Activated CD4-positive, alpha-beta memory T cell treated with anti-CD3 and anti-CD28 coated beads for 36 hours (primary cell): Measurements from ENCODE around the gene ZFYVE26. TPM values are rescaled to one million over a fixed set of nuclear protein-coding genes. Genes with fewer than 3 reads are reported as not detected.
"Not testable (repeated sequence)": the region's sequence is repeated elsewhere in the genome, so short reads cannot be mapped to it uniquely, and the experiment has no call there.

Experiments
- CTCF ChIA-PET: fragments of 350-600 bp; sonication (Branson Sonifier 250); formaldehyde crosslinking; loops from one replicate; lab custom pipeline; 2021; ENCODE audit warnings: antibody characterized with exemption, inconsistent platforms; lab: Charles Lee
- POLR2A ChIA-PET: fragments of 350-600 bp; sonication (Branson Sonifier 250); formaldehyde crosslinking; loops from one replicate; lab custom pipeline; 2021; ENCODE audit warnings: antibody characterized with exemption; lab: Charles Lee
- DNase-seq: peaks from one replicate; pipeline ENCODE4 v3.0.0-alpha.2; 2020
- H3K27ac Mint-ChIP-seq: one replicate; pipeline ENCODE4 v1.8.0; 2021; ENCODE audit warnings: mixed read lengths
- H3K27me3 Mint-ChIP-seq: one replicate; pipeline ENCODE4 v1.8.0; 2021; ENCODE audit warnings: mixed read lengths
- H3K36me3 Mint-ChIP-seq: one replicate; pipeline ENCODE4 v1.8.0; 2021; ENCODE audit warnings: mixed read lengths
- H3K4me1 Mint-ChIP-seq: one replicate; pipeline ENCODE4 v1.8.0; 2021; ENCODE audit warnings: low read depth, mixed read lengths
- H3K4me3 Mint-ChIP-seq: one replicate; pipeline ENCODE4 v1.8.0; 2021; ENCODE audit warnings: mild to moderate bottlenecking, mixed read lengths
- H3K9me3 Mint-ChIP-seq: one replicate; pipeline ENCODE4 v1.8.0; 2021; ENCODE audit warnings: mixed read lengths
- intact Hi-C: fragments of 100-400 bp; cut with micrococcal nuclease; formaldehyde crosslinking; loops from one replicate; pipeline ENCODE4 v1.15.1; 2023
- total RNA-seq, 2 experiments: library from RNA; stranded (reverse); gene quantifications; one replicate each; pipeline ENCODE4 v1.2.3, GENCODE V29; 2021

Gene ZFYVE26
- total RNA-seq, 2 experiments from 2014 or later, result 12.5 to 12.6 TPM

GRCh38 chr14:67719866-67720265 is 96.5 kb downstream of the ZFYVE26 start:
- CTCF ChIA-PET, result interaction anchor here (1.2 kb wide), 1 partner anchor 15 kb away, joined by 5 read pairs; no protein-coding TSS in a partner anchor
- Mint-ChIP-seq H3K9me3 (no peaks in the 10 kb centered on the region), H3K4me1 (peaks cover 7% of the 10 kb centered on the region), H3K27ac (no peak overlapping the region), H3K4me3 (no peak overlapping the region), H3K27me3 (peaks cover 28% of the 10 kb centered on the region), H3K36me3 (no peaks in the 10 kb centered on the region)
- POLR2A ChIA-PET, result no interaction called here
- intact Hi-C loops, result no loop called here
- no peak for DNase-seq

- DNase-seq, POLR2A ChIA-PET, H3K4me3 Mint-ChIP-seq, H3K4me1 Mint-ChIP-seq, H3K9me3 Mint-ChIP-seq, H3K27ac Mint-ChIP-seq, H3K36me3 Mint-ChIP-seq, intact Hi-C loops: not testable (repeated sequence)
- H3K27me3 Mint-ChIP-seq, result peaks cover 25% of the 10 kb centered on the region
- CTCF ChIA-PET, result interaction anchor here (0.6 to 1.2 kb wide), 3 partner anchors 15 to 283 kb away, joined by 3 to 5 read pairs (median 3); no protein-coding TSS in a partner anchor
Observed at GRCh38 chr14:67719385-67719784, 97.0 kb downstream of the ZFYVE26 start.

- H3K27ac Mint-ChIP-seq, result no peak overlapping the region
- peaks cover 15% of the 10 kb centered on the region for H3K27me3 Mint-ChIP-seq
- ChIA-PET POLR2A (no interaction called here), CTCF (interaction anchor here (0.9 kb wide), 1 partner anchor 147 kb away, joined by 3 read pairs; no protein-coding TSS in a partner anchor)
- H3K4me1 Mint-ChIP-seq, result peaks cover 7% of the 10 kb centered on the region
- no peaks in the 10 kb centered on the region for H3K9me3 Mint-ChIP-seq
- no peak overlapping the region for H3K4me3 Mint-ChIP-seq
- intact Hi-C loops, result no loop called here
- DNase-seq, result no peak
- no peaks in the 10 kb centered on the region for H3K36me3 Mint-ChIP-seq
Observed at GRCh38 chr14:67718265-67718664, 98.1 kb downstream of the ZFYVE26 start.

GRCh38 chr14:67717048-67717447 is 99.3 kb downstream of the ZFYVE26 start:
- ChIA-PET POLR2A (no interaction called here), CTCF (interaction anchor here (1.4 kb wide), 1 partner anchor 13 kb away, joined by 5 read pairs; no protein-coding TSS in a partner anchor)
- Mint-ChIP-seq H3K27me3 (peaks cover 6% of the 10 kb centered on the region), H3K27ac (no peak overlapping the region), H3K9me3 (no peaks in the 10 kb centered on the region), H3K4me3 (no peak overlapping the region), H3K4me1 (peaks cover 3% of the 10 kb centered on the region), H3K36me3 (no peaks in the 10 kb centered on the region)
- DNase-seq, result no peak
- intact Hi-C loops, result no loop called here

- H3K9me3 Mint-ChIP-seq, result peaks cover 18% of the 10 kb centered on the region
- DNase-seq, result no peak
- H3K4me1 Mint-ChIP-seq, result no peaks in the 10 kb centered on the region
- no peak overlapping the region for H3K4me3 Mint-ChIP-seq
- ChIA-PET CTCF (interaction anchor here (1.2 kb wide), 1 partner anchor 126 kb away, joined by 3 read pairs; no protein-coding TSS in a partner anchor), POLR2A (no interaction called here)
- H3K36me3 Mint-ChIP-seq, result peaks cover 1% of the 10 kb centered on the region
- H3K27ac Mint-ChIP-seq, result no peak overlapping the region
- H3K27me3 Mint-ChIP-seq, result no peaks in the 10 kb centered on the region
- intact Hi-C loops, result no loop called here
Observed at GRCh38 chr14:67710209-67710608, 106.2 kb downstream of the ZFYVE26 start.

GRCh38 chr14:67709796-67710195 is 106.6 kb downstream of the ZFYVE26 start:
- H3K4me3 Mint-ChIP-seq, CTCF ChIA-PET, POLR2A ChIA-PET, H3K4me1 Mint-ChIP-seq, H3K27me3 Mint-ChIP-seq, H3K36me3 Mint-ChIP-seq, DNase-seq, H3K27ac Mint-ChIP-seq, intact Hi-C loops: not testable (repeated sequence)
- H3K9me3 Mint-ChIP-seq, result peaks cover 18% of the 10 kb centered on the region

- H3K4me3 Mint-ChIP-seq, DNase-seq, H3K4me1 Mint-ChIP-seq, H3K27ac Mint-ChIP-seq, H3K27me3 Mint-ChIP-seq, H3K36me3 Mint-ChIP-seq, POLR2A ChIA-PET, intact Hi-C loops, CTCF ChIA-PET: not testable (repeated sequence)
- peaks cover 18% of the 10 kb centered on the region for H3K9me3 Mint-ChIP-seq
Observed at GRCh38 chr14:67709346-67709745, 107.0 kb downstream of the ZFYVE26 start.

- intact Hi-C loops, result no loop called here
- Mint-ChIP-seq H3K9me3 (peaks cover 14% of the 10 kb centered on the region), H3K4me3 (no peak overlapping the region), H3K27ac (no peak overlapping the region), H3K36me3 (no peaks in the 10 kb centered on the region), H3K27me3 (peaks cover 3% of the 10 kb centered on the region), H3K4me1 (peaks cover 2% of the 10 kb centered on the region)
- ChIA-PET CTCF (interaction anchor here (0.6 to 6.2 kb wide), 34 partner anchors 9 to 290 kb away, joined by 3 to 149 read pairs (median 7); partner anchors contain the start of genes ARG2, PIGH, PLEKHH1 and RDH11), POLR2A (no interaction called here)
- DNase-seq, result no peak
Observed at GRCh38 chr14:67705211-67705610, 111.2 kb downstream of the ZFYVE26 start.

- Mint-ChIP-seq H3K36me3 (no peaks in the 10 kb centered on the region), H3K27me3 (peaks cover 3% of the 10 kb centered on the region), H3K4me1 (peaks cover 2% of the 10 kb centered on the region), H3K4me3 (no peak overlapping the region), H3K9me3 (peaks cover 7% of the 10 kb centered on the region), H3K27ac (no peak overlapping the region)
- intact Hi-C loops, result loop anchor here (1.0 to 5.0 kb wide), 4 partner anchors 37 to 277 kb away; no protein-coding TSS in a partner anchor
- POLR2A ChIA-PET, result interaction anchor here (0.7 to 1.4 kb wide), 2 partner anchors 9 to 36 kb away, joined by 3 to 5 read pairs; partner anchors contain the start of gene RDH11
- CTCF ChIA-PET, result interaction anchor here (0.6 to 6.2 kb wide), 48 partner anchors 9 to 345 kb away, joined by 3 to 149 read pairs (median 6); partner anchors contain the start of genes ARG2, ATP6V1D, EIF2S1 and PIGH
- DNase-seq, result peak; percentile 24
Observed at GRCh38 chr14:67704484-67705089, 111.8 kb downstream of the ZFYVE26 start.

- Mint-ChIP-seq H3K27ac (no peak overlapping the region), H3K4me1 (peaks cover 2% of the 10 kb centered on the region), H3K9me3 (peaks cover 4% of the 10 kb centered on the region), H3K27me3 (peaks cover 3% of the 10 kb centered on the region), H3K4me3 (no peak overlapping the region), H3K36me3 (no peaks in the 10 kb centered on the region)
- ChIA-PET CTCF (interaction anchor here (0.6 to 6.2 kb wide), 48 partner anchors 10 to 344 kb away, joined by 3 to 149 read pairs (median 6); partner anchors contain the start of genes ARG2, ATP6V1D, EIF2S1 and PIGH), POLR2A (interaction anchor here (0.5 to 1.4 kb wide), 3 partner anchors 8 to 63 kb away, joined by 3 to 5 read pairs (median 3); partner anchors contain the start of gene RDH11)
- no peak for DNase-seq
- intact Hi-C loops, result loop anchor here (1.0 to 5.0 kb wide), 4 partner anchors 37 to 277 kb away; no protein-coding TSS in a partner anchor
Observed at GRCh38 chr14:67703997-67704396, 112.4 kb downstream of the ZFYVE26 start.

- H3K36me3 Mint-ChIP-seq, H3K27me3 Mint-ChIP-seq, POLR2A ChIA-PET, H3K27ac Mint-ChIP-seq, DNase-seq, H3K4me3 Mint-ChIP-seq, H3K4me1 Mint-ChIP-seq, H3K9me3 Mint-ChIP-seq: not testable (repeated sequence)
- CTCF ChIA-PET, result interaction anchor here (0.9 to 4.1 kb wide), 7 partner anchors 33 to 174 kb away, joined by 3 to 99 read pairs (median 3); no protein-coding TSS in a partner anchor
- intact Hi-C loops, result loop anchor here (5.0 kb wide), 2 partner anchors 34 to 274 kb away; no protein-coding TSS in a partner anchor
Observed at GRCh38 chr14:67701492-67701891, 114.9 kb downstream of the ZFYVE26 start, which contains the start of gene RDH12. Gene RDH12, plus strand, starts transcription at chr14:67701886. Its CDS starts 20,757 bp downstream, at chr14:67722643.

- no peak overlapping the region for H3K4me3 Mint-ChIP-seq
- no peak overlapping the region for H3K27ac Mint-ChIP-seq
- no peak for DNase-seq
- POLR2A ChIA-PET, result no interaction called here
- intact Hi-C loops, result loop anchor here (5.0 to 10.0 kb wide), 2 partner anchors 453 to 1454 kb away; partner anchors contain the start of genes DCAF5 and PALS1
- CTCF ChIA-PET, result interaction anchor here (1.5 kb wide), 1 partner anchor 79 kb away, joined by 5 read pairs; no protein-coding TSS in a partner anchor
- peaks cover 3% of the 10 kb centered on the region for H3K36me3 Mint-ChIP-seq
- H3K27me3 Mint-ChIP-seq, result no peaks in the 10 kb centered on the region
- no peaks in the 10 kb centered on the region for H3K9me3 Mint-ChIP-seq
- peaks cover 16% of the 10 kb centered on the region for H3K4me1 Mint-ChIP-seq
Observed at GRCh38 chr14:67698179-67698578, 118.2 kb downstream of the ZFYVE26 start.
